NB4 (cell line): Measurements from ENCODE around the gene OR6A2.

Experiments used
- CTCF ChIP-seq: IDR thresholded peaks from one replicate; pipeline ENCODE4 v1.5.1; 2012; ENCODE audit warnings: low read depth, low read length
- POLR2A ChIP-seq: IDR thresholded peaks from 2 replicates; pipeline ENCODE4 v1.6.1; 2011; ENCODE audit warnings: mild to moderate bottlenecking; ENCODE audit not compliant: insufficient read length; ENCODE audit errors: extremely low read depth

DNA sequence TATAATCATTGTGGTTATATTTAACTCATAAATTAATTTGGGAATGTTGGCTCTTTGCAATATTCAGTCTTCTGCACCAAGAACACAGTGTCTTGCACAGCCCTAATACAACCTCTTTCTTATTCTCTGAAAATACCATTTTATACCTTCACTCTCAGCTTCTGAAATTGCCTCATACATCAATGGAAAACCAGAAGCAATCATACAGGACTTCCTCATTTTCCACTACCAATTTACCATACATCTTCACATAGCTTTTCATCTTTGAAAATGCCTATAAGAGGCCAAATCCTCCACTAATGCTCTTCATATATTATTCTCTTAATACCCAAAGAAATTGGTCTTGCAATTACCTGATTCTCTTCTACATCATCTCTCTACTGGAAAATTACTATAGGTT lies 21.0 kb downstream of the OR6A2 start:
- no peak for TF ChIP-seq CTCF
- no peak for TF ChIP-seq POLR2A
